KMS-11 (cell line): ENCODE data around the gene TTBK2.

Experiments
- H2AFZ ChIP-seq: fragments of 200-600 bp; sonication (generic); 2 replicates; pipeline ENCODE4 v1.6.1; 2016; ENCODE audit warnings: antibody characterized with exemption, mixed run types, low read depth
- H3K27ac ChIP-seq: fragments of 200-600 bp; sonication (generic); 2 replicates; pipeline ENCODE4 v1.6.1; 2016; ENCODE audit warnings: mild to moderate bottlenecking, mixed run types
- H3K27me3 ChIP-seq: fragments of 200-600 bp; sonication (generic); 2 replicates; pipeline ENCODE4 v1.6.1; 2017; ENCODE audit warnings: mild to moderate bottlenecking, low read depth, mixed run types, moderate library complexity; ENCODE audit not compliant: insufficient read depth
- H3K36me3 ChIP-seq: fragments of 200-600 bp; sonication (generic); 2 replicates; pipeline ENCODE4 v1.6.1; 2017; ENCODE audit warnings: mild to moderate bottlenecking, mixed run types; ENCODE audit not compliant: insufficient read depth
- H3K4me1 ChIP-seq: fragments of 200-600 bp; sonication (generic); 2 replicates; pipeline ENCODE4 v1.6.1; 2016; ENCODE audit warnings: mild to moderate bottlenecking, low read depth, mixed run types; ENCODE audit not compliant: poor library complexity, severe bottlenecking
- H3K4me2 ChIP-seq: fragments of 200-600 bp; sonication (generic); 2 replicates; pipeline ENCODE4 v1.7.0; 2016; ENCODE audit warnings: mild to moderate bottlenecking, mixed run types
- H3K4me3 ChIP-seq: fragments of 200-600 bp; sonication (generic); IDR thresholded peaks from 2 replicates; pipeline ENCODE4 v1.6.1; 2017; ENCODE audit warnings: low read depth, low read length, mixed read lengths; ENCODE audit not compliant: insufficient read depth
- H3K79me2 ChIP-seq: fragments of 200-600 bp; sonication (generic); 2 replicates; pipeline ENCODE4 v1.6.1; 2016; ENCODE audit warnings: low read depth, mixed run types; ENCODE audit not compliant: insufficient read depth
- H3K9ac ChIP-seq: fragments of 200-600 bp; sonication (generic); 2 replicates; pipeline ENCODE4 v1.6.1; 2016; ENCODE audit warnings: mild to moderate bottlenecking, mixed run types
- H4K20me1 ChIP-seq: fragments of 200-600 bp; sonication (generic); 2 replicates; pipeline ENCODE4 v1.6.1; 2016; ENCODE audit warnings: mild to moderate bottlenecking, mixed run types; ENCODE audit not compliant: insufficient read depth
- TF ChIP-seq, protein P1 (sequence below): fragments of 200-600 bp; sonication (generic); conservative IDR thresholded peaks from 2 replicates; pipeline ENCODE4 v1.6.1; 2017; ENCODE audit warnings: low read depth, mild to moderate bottlenecking, antibody characterized with exemption, low read length, moderate library complexity, mixed read lengths

TTBK2 gene

DNA sequence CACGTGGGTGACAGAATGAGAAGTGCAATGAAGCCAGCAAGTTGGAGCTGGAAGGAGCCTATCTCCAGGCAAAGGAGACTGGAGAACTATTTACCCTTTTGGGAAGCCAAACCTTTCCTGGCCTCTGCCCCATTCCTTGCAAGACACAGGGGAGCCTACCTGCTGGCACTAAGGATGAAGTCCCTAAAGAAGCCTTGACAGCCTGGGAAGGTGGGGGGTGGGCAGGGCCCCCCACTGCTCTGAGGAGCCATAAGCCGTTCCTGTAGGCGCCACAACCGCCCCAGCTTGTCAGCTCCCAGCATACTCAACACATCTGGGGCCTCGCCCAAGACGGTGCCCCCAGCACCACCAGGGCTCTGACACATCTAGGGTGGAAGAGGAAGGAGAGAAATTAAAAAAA is 189.1 kb downstream of the TTBK2 start:
- Histone ChIP-seq H3K79me2 (no peaks in the 10 kb centered on the region), H3K27ac (no peak overlapping the region), H3K9ac (no peak overlapping the region), H4K20me1 (no peaks in the 10 kb centered on the region), H3K4me1 (no peaks in the 10 kb centered on the region), H3K36me3 (no peaks in the 10 kb centered on the region), H2AFZ (no peak overlapping the region), H3K4me3 (no peak overlapping the region), H3K4me2 (no peak overlapping the region), H3K27me3 (no peaks in the 10 kb centered on the region)
- TF ChIP-seq, protein P1, sequence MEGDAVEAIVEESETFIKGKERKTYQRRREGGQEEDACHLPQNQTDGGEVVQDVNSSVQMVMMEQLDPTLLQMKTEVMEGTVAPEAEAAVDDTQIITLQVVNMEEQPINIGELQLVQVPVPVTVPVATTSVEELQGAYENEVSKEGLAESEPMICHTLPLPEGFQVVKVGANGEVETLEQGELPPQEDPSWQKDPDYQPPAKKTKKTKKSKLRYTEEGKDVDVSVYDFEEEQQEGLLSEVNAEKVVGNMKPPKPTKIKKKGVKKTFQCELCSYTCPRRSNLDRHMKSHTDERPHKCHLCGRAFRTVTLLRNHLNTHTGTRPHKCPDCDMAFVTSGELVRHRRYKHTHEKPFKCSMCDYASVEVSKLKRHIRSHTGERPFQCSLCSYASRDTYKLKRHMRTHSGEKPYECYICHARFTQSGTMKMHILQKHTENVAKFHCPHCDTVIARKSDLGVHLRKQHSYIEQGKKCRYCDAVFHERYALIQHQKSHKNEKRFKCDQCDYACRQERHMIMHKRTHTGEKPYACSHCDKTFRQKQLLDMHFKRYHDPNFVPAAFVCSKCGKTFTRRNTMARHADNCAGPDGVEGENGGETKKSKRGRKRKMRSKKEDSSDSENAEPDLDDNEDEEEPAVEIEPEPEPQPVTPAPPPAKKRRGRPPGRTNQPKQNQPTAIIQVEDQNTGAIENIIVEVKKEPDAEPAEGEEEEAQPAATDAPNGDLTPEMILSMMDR = no peak

- Histone ChIP-seq H4K20me1 (no peaks in the 10 kb centered on the region), H3K27me3 (no peaks in the 10 kb centered on the region), H3K9ac (no peak overlapping the region), H3K79me2 (no peaks in the 10 kb centered on the region), H2AFZ (no peak overlapping the region), H3K36me3 (no peaks in the 10 kb centered on the region), H3K27ac (no peak overlapping the region), H3K4me3 (no peak overlapping the region), H3K4me1 (no peaks in the 10 kb centered on the region), H3K4me2 (no peak overlapping the region)
- TF ChIP-seq, protein P1 = no peak
Observed at GRCh38 chr15:42730536-42730935, 190.0 kb downstream of the TTBK2 start.

- no peaks in the 10 kb centered on the region for H3K27me3 ChIP-seq
- H2AFZ ChIP-seq = no peak overlapping the region
- TF ChIP-seq, protein P1 = no peak
- H3K4me1 ChIP-seq = no peaks in the 10 kb centered on the region
- 0 out of 2 replicates have a peak, but pooled peaks cover 2% of the 10 kb centered on the region for H3K36me3 ChIP-seq
- no peak overlapping the region for H3K27ac ChIP-seq
- H3K9ac ChIP-seq = no peak overlapping the region
- no peaks in the 10 kb centered on the region for H3K79me2 ChIP-seq
- H3K4me3 ChIP-seq = no peak overlapping the region
- H4K20me1 ChIP-seq = no peaks in the 10 kb centered on the region
- no peak overlapping the region for H3K4me2 ChIP-seq
Observed at GRCh38 chr15:42730135-42730534, 190.4 kb downstream of the TTBK2 start.

DNA sequence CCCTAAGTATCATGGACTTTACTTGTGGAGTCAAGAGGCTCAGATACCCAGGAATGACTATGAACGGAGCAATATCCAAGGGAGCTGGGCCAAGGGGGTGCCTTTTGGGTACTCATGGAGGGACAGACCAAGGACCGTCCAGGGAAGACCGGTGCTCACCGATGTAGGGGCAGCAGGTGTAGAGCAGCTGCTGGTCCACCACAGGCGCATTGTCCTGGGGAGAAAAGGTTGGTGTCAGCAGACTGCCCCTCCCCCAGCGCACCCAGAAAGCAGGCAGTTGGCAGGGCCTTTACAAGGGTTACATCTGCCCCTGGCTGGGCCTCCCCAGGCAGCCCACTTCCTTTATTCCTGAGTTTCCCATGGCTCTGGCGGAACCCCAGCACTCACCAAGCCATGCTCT is 191.2 kb downstream of the TTBK2 start:
- Histone ChIP-seq H3K36me3 (0 out of 2 replicates have a peak, but pooled peaks cover 4% of the 10 kb centered on the region), H4K20me1 (no peaks in the 10 kb centered on the region)

More for the DNA sequence above, 191.2 kb downstream of the TTBK2 start:
- Histone ChIP-seq H3K4me1 (no peaks in the 10 kb centered on the region), H2AFZ (no peak overlapping the region), H3K79me2 (no peaks in the 10 kb centered on the region), H3K27ac (no peak overlapping the region), H3K9ac (no peak overlapping the region), H3K27me3 (no peaks in the 10 kb centered on the region), H3K4me2 (no peak overlapping the region), H3K4me3 (no peak overlapping the region)
- TF ChIP-seq, protein P1 = no peak
